Measurements from ENCODE around the gene IFIT2. TPM values are rescaled to one million over a fixed set of nuclear protein-coding genes. Genes with fewer than 3 reads are reported as not detected.
"Not testable (repeated sequence)": the region's sequence is repeated elsewhere in the genome, so short reads cannot be mapped to it uniquely, and the experiment has no call there.

IFIT2 gene
- total RNA-seq, 1 experiment from 2014 or later = 0.58 TPM

- intact Hi-C loops (cut with micrococcal nuclease) = no loop called here
- DNase-seq (ENCODE audit: unreplicated experiment) = peak; percentile 92
- CTCF ChIA-PET = interaction anchor here (1.0 to 2.2 kb wide), 2 partner anchors 22 to 42 kb away, joined by 3 to 14 read pairs; no protein-coding TSS in a partner anchor
- H3K27me3 Mint-ChIP-seq (ENCODE audit: insufficient read depth, unreplicated experiment) = no peaks in the 10 kb centered on the region
- no peaks in the 10 kb centered on the region for H3K36me3 Mint-ChIP-seq (ENCODE audit: insufficient read depth, unreplicated experiment)
- BruUV-seq (replicated peaks) = no TSS peak
- peaks cover 7% of the 10 kb centered on the region for H3K9me3 Mint-ChIP-seq (ENCODE audit: unreplicated experiment)
- no peak overlapping the region for H3K4me3 Mint-ChIP-seq (ENCODE audit: unreplicated experiment)
- peaks cover 43% of the 10 kb centered on the region for H3K4me1 Mint-ChIP-seq (ENCODE audit: insufficient read depth, unreplicated experiment)
- no peak for TF ChIP-seq CTCF (IDR thresholded peaks at IDR 0.05; ENCODE audit: unreplicated experiment)
- peak overlapping the region; percentile 68 for H3K27ac Mint-ChIP-seq (ENCODE audit: low read depth, unreplicated experiment)
- POLR2A ChIA-PET = interaction anchor here (0.7 to 3.8 kb wide), 20 partner anchors 8 to 357 kb away, joined by 3 to 26 read pairs (median 4); partner anchors contain the start of genes FAS, IFIT1, IFIT2 and IFIT3
Observed at GRCh38 chr10:89346405-89347254, 44.8 kb downstream of the IFIT2 start.

GRCh38 chr10:89347701-89348457, 46.0 kb downstream of the IFIT2 start:
- peaks cover 6% of the 10 kb centered on the region for H3K9me3 Mint-ChIP-seq (ENCODE audit: unreplicated experiment)
- CTCF ChIA-PET = interaction anchor here (0.6 to 2.2 kb wide), 2 partner anchors 9 to 21 kb away, joined by 3 to 14 read pairs; no protein-coding TSS in a partner anchor
- no TSS peak for BruUV-seq (replicated peaks)
- DNase-seq (ENCODE audit: unreplicated experiment) = no peak
- intact Hi-C loops (cut with micrococcal nuclease) = no loop called here
- no peak overlapping the region for H3K4me3 Mint-ChIP-seq (ENCODE audit: unreplicated experiment)
- peaks cover 49% of the 10 kb centered on the region for H3K4me1 Mint-ChIP-seq (ENCODE audit: insufficient read depth, unreplicated experiment)
- H3K27ac Mint-ChIP-seq (ENCODE audit: low read depth, unreplicated experiment) = no peak overlapping the region
- no peaks in the 10 kb centered on the region for H3K27me3 Mint-ChIP-seq (ENCODE audit: insufficient read depth, unreplicated experiment)
- TF ChIP-seq CTCF (IDR thresholded peaks at IDR 0.05; ENCODE audit: unreplicated experiment) = no peak
- H3K36me3 Mint-ChIP-seq (ENCODE audit: insufficient read depth, unreplicated experiment) = no peaks in the 10 kb centered on the region
- POLR2A ChIA-PET = interaction anchor here (0.7 to 3.8 kb wide), 8 partner anchors 10 to 1530 kb away, joined by 3 to 26 read pairs (median 6); partner anchors contain the start of genes ATAD1, FAS, IFIT2 and IFIT3

GRCh38 chr10:89348481-89348880, 46.6 kb downstream of the IFIT2 start:
- no peaks in the 10 kb centered on the region for H3K36me3 Mint-ChIP-seq (ENCODE audit: insufficient read depth, unreplicated experiment)
- intact Hi-C loops (cut with micrococcal nuclease) = no loop called here
- H3K27me3 Mint-ChIP-seq (ENCODE audit: insufficient read depth, unreplicated experiment) = no peaks in the 10 kb centered on the region
- H3K9me3 Mint-ChIP-seq (ENCODE audit: unreplicated experiment) = peaks cover under 1% of the 10 kb centered on the region
- no peak overlapping the region for H3K4me3 Mint-ChIP-seq (ENCODE audit: unreplicated experiment)
- ChIA-PET POLR2A (interaction anchor here (1.2 to 3.8 kb wide), 2 partner anchors 19 to 46 kb away, joined by 3 to 26 read pairs; partner anchors contain the start of gene IFIT2), CTCF (interaction anchor here (0.9 to 2.2 kb wide), 2 partner anchors 20 to 21 kb away, joined by 3 to 14 read pairs; no protein-coding TSS in a partner anchor)
- BruUV-seq (replicated peaks) = no TSS peak
- no peak overlapping the region for H3K27ac Mint-ChIP-seq (ENCODE audit: low read depth, unreplicated experiment)
- TF ChIP-seq CTCF (IDR thresholded peaks at IDR 0.05; ENCODE audit: unreplicated experiment) = no peak
- H3K4me1 Mint-ChIP-seq (ENCODE audit: insufficient read depth, unreplicated experiment) = peaks cover 47% of the 10 kb centered on the region
- no peak for DNase-seq (ENCODE audit: unreplicated experiment)

- ChIA-PET CTCF (interaction anchor here (0.9 kb wide), 1 partner anchor 21 kb away, joined by 3 read pairs; no protein-coding TSS in a partner anchor), POLR2A (interaction anchor here (1.2 kb wide), 1 partner anchor 19 kb away, joined by 3 read pairs; no protein-coding TSS in a partner anchor)
- Mint-ChIP-seq H3K27me3 (ENCODE audit: insufficient read depth, unreplicated experiment) (no peaks in the 10 kb centered on the region), H3K36me3 (ENCODE audit: insufficient read depth, unreplicated experiment) (peaks cover 3% of the 10 kb centered on the region), H3K9me3 (ENCODE audit: unreplicated experiment) (peaks cover 2% of the 10 kb centered on the region), H3K4me3 (ENCODE audit: unreplicated experiment) (no peak overlapping the region), H3K27ac (ENCODE audit: low read depth, unreplicated experiment) (no peak overlapping the region), H3K4me1 (ENCODE audit: insufficient read depth, unreplicated experiment) (peaks cover 47% of the 10 kb centered on the region)
- no peak for DNase-seq (ENCODE audit: unreplicated experiment)
- intact Hi-C loops (cut with micrococcal nuclease) = no loop called here
- no TSS peak for BruUV-seq (replicated peaks)
- TF ChIP-seq CTCF (IDR thresholded peaks at IDR 0.05; ENCODE audit: unreplicated experiment) = no peak
Observed at GRCh38 chr10:89348975-89349374, 47.1 kb downstream of the IFIT2 start.

- H3K4me3 Mint-ChIP-seq (ENCODE audit: unreplicated experiment); H3K9me3 Mint-ChIP-seq (ENCODE audit: unreplicated experiment); BruUV-seq (replicated peaks); DNase-seq (ENCODE audit: unreplicated experiment); intact Hi-C loops (cut with micrococcal nuclease); H3K36me3 Mint-ChIP-seq (ENCODE audit: insufficient read depth, unreplicated experiment); H3K27me3 Mint-ChIP-seq (ENCODE audit: insufficient read depth, unreplicated experiment): not testable (repeated sequence)
- CTCF ChIA-PET = interaction anchor here (3.1 kb wide), 1 partner anchor 18 kb away, joined by 19 read pairs; no protein-coding TSS in a partner anchor
- peaks cover 42% of the 10 kb centered on the region for H3K4me1 Mint-ChIP-seq (ENCODE audit: insufficient read depth, unreplicated experiment)
- POLR2A ChIA-PET = interaction anchor here (1.2 to 2.4 kb wide), 8 partner anchors 8 to 72 kb away, joined by 3 to 15 read pairs (median 10); partner anchors contain the start of genes IFIT3 and IFIT5
- H3K27ac Mint-ChIP-seq (ENCODE audit: low read depth, unreplicated experiment) = peak overlapping the region; percentile 98
Observed at GRCh38 chr10:89350631-89351315, 48.9 kb downstream of the IFIT2 start.

Measured in MCF 10A (cell line).